Astrocyte of the hippocampus (primary cell): ENCODE data around the gene SPPL2A.

Experiments used
- DNase-seq: peaks from one replicate; pipeline ENCODE4 v3.0.0; 2011; ENCODE audit warnings: low read depth, low spot score

SPPL2A gene

DNA sequence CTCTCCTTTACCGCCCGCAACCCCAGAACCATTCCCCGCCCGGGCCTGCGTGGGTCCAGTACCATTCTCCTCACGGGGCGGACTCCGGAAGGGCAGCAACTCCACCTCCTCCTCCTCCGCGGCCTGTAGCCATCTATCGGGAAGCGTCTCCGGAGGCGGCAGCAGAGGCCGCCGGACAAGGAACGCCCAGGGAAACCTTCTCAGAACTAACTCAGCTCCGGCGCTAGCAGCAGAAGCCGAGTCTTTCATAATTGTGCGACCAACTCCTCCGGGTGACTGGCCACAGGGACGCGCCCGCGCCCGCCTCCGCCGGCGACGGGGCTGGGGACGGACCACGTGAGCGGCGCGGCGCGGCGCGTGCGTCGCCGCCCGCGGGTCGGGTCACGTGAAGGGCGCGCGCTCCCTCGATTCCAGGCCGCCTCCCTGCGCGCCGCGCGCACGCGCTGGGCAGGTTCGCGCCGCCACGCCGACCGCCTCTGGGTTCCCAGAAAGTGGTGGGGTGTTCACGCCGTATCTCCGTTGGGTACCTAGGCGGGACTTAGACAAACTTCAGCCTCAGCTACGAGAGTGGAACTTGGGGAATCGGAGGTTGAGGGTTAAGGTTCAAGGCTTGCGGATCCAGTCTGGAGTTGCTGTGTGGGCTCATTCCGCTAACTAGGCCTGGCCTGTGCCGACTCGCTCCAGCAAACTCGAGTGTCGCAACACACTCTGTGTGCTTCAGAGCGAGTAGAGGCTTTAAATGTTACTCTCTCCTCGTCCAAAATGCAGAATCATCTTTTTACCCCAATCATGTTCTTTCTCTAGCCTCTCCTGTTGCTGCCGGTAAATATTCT is 78.8 kb downstream of the SPPL2A start, which contains the start of gene TRPM7:
TRPM7 (minus strand) TSS at position 329 of the 833 bp plus-strand sequence; CDS start at position 65, 264 bp downstream.
- DNase-seq: peak; percentile 96

DNA sequence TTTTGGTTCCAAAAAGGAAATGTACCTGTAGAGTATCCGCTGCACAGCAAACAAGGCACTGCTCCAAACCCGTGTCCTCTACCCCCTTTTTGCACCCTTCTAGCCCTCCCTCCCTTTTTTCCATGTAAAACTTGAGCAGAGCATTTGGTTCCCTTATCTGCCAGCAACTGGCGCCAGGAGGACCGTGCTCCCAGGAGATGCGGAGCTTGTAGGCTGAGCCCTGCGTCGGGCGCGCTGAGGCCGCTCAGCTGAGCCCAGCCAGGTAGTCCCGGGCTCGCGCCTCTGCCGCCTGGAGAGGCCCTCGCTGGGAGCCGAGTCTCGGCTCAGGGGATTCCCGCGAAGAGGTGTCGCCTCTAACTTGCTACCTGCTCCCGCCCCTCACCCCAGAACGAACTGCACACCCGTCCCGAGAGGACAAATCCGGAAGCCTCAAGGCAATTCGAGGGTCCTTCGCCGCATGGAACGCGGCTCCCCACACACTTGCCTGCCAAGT is 79.5 kb downstream of the SPPL2A start:
- DNase-seq: peak; percentile 81

DNA sequence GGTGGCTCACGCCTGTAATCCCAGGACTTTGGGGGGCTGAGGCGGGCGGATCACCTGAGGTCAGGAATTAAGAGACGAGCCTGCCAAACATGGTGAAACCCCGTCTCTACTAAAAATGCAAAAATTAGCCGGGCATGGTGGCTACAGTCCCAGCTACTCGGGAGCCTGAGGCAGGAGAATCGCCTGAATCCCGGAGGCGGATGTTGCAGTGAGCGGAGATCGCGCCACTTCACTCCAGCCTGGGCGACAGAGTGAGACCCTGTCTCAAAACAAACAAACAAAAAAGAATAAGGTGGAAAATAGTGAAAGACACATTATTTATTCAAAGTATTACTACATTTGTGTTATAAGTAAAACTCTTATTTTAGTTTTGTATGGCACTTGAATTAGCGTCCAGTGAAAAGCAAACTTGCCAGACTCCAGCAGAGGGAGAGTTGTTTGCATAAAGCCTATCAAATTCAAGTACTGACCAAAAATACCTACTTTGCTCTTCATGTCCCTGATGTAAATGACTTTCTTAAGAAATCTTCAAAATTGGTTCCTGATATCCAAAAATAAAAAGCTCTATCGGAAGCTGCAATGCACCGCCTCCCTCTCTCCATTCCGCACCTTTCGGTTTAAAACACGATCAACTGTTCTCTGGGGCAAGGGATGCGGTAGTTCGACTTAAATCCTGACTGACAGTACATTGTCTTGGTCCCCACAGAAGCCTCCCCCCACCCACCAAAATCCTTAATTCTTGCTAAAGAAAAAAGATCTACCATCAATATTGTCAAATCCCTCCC is 80.1 kb downstream of the SPPL2A start:
- DNase-seq: peak; percentile 20

DNA sequence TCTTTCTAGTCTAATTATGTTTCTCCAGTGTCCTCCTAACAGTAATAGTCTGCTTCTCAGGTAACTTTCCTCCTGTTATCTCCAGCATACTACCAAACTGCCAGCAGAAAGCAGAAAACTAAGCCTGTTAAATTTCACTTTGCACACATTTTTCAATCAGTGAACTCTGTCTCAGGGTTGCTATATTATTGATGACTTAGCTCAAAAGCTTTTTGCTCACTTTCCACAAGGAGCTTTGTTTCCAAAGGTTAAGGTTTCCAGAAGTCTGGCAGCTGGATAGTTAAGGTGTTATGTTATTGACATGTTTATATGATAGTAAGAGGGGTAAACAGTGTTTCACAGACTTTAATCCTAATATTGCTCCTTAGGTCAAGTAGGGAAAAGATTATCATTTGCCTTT is 84.0 kb downstream of the SPPL2A start:
- no peak for DNase-seq

DNA sequence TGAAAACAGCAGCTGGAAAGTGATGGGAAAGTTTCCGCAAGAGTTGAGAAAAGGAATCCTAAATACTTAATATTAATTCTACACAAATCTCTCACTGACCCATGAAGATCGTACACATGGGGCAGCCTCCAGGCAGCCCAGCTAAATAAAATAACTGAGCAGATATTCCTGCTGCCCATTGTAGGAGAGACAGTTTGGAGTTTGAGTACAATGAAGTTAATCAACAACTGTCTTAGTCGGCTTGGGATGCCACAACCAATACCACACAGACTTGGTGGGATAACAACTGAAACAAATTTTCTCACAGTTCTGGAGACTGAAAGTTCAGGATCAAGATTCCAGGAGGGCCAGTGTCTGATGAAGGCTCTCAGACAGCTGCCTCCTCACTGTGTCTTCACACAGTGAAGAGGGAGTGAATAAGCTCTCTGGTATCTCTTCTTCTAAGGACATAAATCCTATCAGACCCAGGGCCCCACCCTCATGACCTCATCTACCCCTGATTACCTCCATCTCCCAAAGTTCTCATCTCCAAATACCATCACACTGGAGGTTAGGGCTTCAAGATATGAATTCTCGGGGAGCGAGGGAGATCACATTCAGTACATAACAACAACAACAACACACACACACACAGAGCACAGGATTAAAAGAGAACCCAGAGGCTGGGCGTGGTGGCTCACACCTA is 88.6 kb downstream of the SPPL2A start:
- DNase-seq: peak; percentile 28

DNA sequence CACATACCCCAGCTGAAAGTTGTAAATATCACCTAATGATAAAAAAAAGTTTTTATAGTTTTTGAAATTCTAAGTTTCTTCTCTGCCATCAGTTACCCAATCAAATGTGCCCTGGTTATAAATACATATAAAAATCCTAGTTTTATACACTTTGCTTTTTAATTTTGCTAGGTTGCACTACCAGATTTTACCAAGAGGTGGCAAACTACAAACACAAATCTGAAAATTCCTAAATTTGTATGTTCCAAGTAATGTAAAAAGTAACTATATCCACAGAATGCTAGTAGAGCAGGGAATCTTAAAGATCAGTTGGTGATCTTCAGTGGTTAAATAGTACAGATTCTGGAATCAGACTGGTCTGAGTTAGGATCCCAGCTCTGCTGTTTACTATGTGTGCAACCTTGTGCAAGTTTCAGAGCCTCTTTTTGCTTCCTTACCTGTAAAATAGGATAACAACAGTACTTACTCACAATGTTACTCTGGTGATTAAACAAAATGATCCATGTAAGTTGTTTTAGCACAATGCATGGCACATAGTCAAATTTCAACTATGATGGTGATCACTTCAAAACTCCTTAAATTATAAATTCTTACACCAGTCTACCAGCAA is 89.9 kb downstream of the SPPL2A start:
- DNase-seq: peak; percentile 61

DNA sequence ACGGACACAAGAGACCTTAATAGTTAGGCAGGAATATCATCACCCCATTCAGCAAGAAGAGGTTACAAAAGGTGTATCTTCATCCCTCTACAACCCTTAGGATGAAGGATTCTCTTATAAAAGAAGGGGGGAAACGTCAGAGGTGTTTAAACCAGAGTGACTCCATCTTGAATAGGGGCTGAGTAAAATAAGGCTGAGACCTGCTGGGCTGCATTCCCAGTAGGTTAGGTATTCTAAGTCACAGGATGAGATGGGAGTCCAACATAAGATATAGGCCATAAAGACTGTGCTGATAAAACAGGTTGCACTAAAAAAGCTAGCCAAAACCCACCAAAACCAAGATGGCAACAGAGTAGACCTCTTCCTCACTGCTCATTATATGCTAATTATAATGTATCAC is 95.4 kb downstream of the SPPL2A start:
- DNase-seq: no peak

DNA sequence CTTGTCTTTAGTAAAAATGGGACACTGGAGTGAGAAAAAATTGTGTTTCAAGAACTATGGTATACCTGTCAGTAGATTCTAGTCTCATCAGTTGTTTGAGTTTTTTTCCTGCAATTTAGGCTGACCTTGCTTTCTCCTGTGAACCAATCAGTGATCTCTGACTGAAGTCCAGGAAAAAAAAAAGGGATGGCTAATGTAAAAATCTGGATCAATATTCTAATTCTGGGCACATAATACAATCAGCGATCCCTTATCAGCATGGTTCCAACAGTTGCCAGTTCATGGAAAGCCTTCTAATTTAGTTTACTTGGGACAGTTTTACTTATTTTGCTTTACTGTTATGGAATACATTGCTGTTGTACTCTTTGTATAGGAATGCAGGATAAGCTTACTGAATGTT is 95.9 kb downstream of the SPPL2A start:
- no peak for DNase-seq

DNA sequence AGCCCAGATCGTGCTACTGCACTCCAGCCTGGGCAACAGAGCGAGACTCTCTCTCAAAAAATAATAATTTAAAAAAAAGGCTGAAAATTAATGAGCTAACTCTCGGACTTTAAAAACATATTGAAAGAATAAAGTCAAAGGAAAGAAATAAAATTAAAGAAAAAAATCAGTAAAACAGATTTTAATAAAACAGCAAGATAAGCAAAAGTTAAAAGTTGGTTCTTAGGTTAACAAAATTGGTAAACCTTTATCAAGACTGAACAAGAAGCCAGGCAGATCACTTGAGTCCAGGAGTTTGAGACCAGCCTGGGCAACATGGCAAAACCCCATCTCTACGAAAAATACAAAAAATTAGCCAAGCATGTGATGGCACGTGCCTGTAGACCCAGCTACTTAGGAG is 99.6 kb downstream of the SPPL2A start:
- no peak for DNase-seq

DNA sequence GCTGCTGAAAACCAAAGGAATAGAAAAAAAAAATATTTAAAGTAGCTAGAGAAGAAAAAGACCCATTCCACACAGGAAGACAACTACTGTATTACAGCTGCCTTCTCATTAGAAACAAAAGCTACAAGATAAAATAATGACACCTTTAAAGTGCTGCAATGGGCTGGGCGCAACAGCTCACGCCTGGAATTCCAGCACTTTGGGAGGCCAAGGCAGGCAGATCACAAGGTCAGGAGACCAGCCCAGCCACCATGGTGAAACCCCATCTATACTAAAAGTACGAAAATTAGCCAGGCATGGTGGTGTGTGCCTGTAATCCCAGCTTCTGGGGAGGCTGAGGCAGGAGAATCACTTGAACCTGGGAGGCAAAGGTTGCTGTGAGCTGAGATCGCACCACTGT is 110.0 kb downstream of the SPPL2A start:
- DNase-seq: no peak

DNA sequence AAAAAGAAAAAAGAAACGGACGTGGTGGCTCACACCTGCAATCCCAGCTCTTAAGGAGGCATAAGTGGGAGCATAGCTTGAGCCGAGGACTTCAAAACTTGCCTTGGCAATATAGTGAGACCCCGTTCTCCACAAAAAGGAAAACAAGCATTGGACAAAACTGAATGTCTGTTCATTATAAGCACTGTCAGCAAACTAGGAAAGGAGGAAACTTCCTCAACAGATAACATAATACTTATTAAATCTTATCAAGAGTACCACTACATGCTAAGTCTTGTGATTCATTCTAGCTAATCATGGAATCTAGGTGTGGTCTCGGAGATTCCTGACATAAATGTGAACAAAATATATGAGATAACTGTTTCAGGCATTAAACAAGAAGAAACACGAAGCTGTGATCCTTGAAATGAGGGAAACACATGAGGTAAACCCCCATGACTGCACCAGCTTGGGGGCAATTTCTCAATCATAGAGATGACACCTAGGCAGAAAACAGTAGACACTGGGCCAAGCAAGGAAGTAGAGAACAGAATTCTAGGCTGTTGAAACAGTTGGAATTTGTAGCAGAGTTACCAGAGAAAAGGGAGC is 112.3 kb downstream of the SPPL2A start:
- DNase-seq: no peak

DNA sequence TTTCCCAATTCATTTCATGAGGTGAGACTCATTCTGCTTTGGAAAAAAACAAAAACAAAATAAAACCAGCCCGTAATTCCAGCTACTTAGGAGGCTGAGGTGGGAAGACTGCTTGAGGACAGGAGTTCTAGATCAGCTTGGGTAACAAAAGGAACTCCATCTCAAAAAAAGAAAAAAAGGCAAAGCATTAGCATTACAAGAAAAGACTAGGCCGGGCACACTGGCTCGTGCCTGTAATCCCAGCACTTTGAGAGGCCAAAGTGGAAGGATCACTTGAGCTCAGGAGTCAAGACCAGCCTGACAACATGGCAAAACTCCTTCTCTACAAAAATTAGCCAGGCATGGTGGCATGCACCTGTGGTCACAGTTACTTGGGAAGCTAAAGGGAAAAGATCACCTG is 112.8 kb downstream of the SPPL2A start:
- no peak for DNase-seq
